Measurements from ENCODE around the gene POLR3H.

- TF ChIP-seq POLR2AphosphoS5 (IDR thresholded peaks at IDR 0.05; ENCODE audit: borderline replicate concordance, low read depth, low read length) (no peak), EZH2 (IDR thresholded peaks at IDR 0.05) (no peak), FOXP2 (optimal IDR thresholded peaks at IDR 0.05; ENCODE audit: control extremely low read depth, extremely low read length, insufficient read depth) (no peak)
These were observed 4.9 kb downstream of the POLR3H start for GRCh38 chr22:41539146-41540005.
